HG03457 (cell line): ENCODE measurements around the gene CCNY.

Experiments used
- ATAC-seq: cut with Tn5 transposase; IDR thresholded peaks from one replicate; pipeline ENCODE4 v1.9.1; 2021; ENCODE audit warnings: moderate number of reproducible peaks; ENCODE audit not compliant: unreplicated experiment

The CCNY gene

GRCh38 chr10:35467186-35467585 is 130.9 kb downstream of the CCNY start:
- ATAC-seq: no peak

- no peak for ATAC-seq
Observed at GRCh38 chr10:35470248-35470924, 134.1 kb downstream of the CCNY start.

GRCh38 chr10:35470925-35471315 is 134.6 kb downstream of the CCNY start:
- ATAC-seq: no peak

GRCh38 chr10:35471435-35471834 is 135.1 kb downstream of the CCNY start:
- no peak for ATAC-seq

GRCh38 chr10:35480142-35480541 is 143.8 kb downstream of the CCNY start:
- ATAC-seq: no peak

- no peak for ATAC-seq
Observed at GRCh38 chr10:35481413-35481812, 145.1 kb downstream of the CCNY start.

- ATAC-seq: no peak
Observed at GRCh38 chr10:35486297-35486990, 150.1 kb downstream of the CCNY start.

- no peak for ATAC-seq
Observed at GRCh38 chr10:35487336-35488034, 151.2 kb downstream of the CCNY start.

- no peak for ATAC-seq
Observed at GRCh38 chr10:35488228-35488627, 151.9 kb downstream of the CCNY start.

- no peak for ATAC-seq
Observed at GRCh38 chr10:35492386-35493195, 156.3 kb downstream of the CCNY start.

- ATAC-seq: no peak
Observed at GRCh38 chr10:35493196-35494118, 157.1 kb downstream of the CCNY start.

- ATAC-seq: peak; percentile 56
Observed at GRCh38 chr10:35495521-35496119, 159.3 kb downstream of the CCNY start.

- ATAC-seq: no peak
Observed at GRCh38 chr10:35497909-35498308, 161.6 kb downstream of the CCNY start.

GRCh38 chr10:35498693-35499092 is 162.4 kb downstream of the CCNY start:
- no peak for ATAC-seq

GRCh38 chr10:35501923-35502322 is 165.6 kb downstream of the CCNY start:
- no peak for ATAC-seq

- no peak for ATAC-seq
Observed at GRCh38 chr10:35502692-35503091, 166.4 kb downstream of the CCNY start.

GRCh38 chr10:35503578-35503977 is 167.3 kb downstream of the CCNY start:
- no peak for ATAC-seq

- ATAC-seq: no peak
Observed at GRCh38 chr10:35504132-35504531, 167.8 kb downstream of the CCNY start.

GRCh38 chr10:35505241-35505873 is 169.0 kb downstream of the CCNY start:
- ATAC-seq: no peak
